Ishikawa (cell line): ENCODE results near the gene PCDHB2.

Experiments used
- EP300 ChIP-seq: IDR thresholded peaks from 2 replicates; pipeline ENCODE4 v1.6.1; 2012; ENCODE audit warnings: borderline replicate concordance
- FOXM1 ChIP-seq: IDR thresholded peaks from 2 replicates; pipeline ENCODE4 v1.6.1; 2012; ENCODE audit warnings: low read depth, borderline replicate concordance
- YY1 ChIP-seq: IDR thresholded peaks from 2 replicates; pipeline ENCODE4 v1.6.1; 2012; ENCODE audit warnings: low read depth

DNA sequence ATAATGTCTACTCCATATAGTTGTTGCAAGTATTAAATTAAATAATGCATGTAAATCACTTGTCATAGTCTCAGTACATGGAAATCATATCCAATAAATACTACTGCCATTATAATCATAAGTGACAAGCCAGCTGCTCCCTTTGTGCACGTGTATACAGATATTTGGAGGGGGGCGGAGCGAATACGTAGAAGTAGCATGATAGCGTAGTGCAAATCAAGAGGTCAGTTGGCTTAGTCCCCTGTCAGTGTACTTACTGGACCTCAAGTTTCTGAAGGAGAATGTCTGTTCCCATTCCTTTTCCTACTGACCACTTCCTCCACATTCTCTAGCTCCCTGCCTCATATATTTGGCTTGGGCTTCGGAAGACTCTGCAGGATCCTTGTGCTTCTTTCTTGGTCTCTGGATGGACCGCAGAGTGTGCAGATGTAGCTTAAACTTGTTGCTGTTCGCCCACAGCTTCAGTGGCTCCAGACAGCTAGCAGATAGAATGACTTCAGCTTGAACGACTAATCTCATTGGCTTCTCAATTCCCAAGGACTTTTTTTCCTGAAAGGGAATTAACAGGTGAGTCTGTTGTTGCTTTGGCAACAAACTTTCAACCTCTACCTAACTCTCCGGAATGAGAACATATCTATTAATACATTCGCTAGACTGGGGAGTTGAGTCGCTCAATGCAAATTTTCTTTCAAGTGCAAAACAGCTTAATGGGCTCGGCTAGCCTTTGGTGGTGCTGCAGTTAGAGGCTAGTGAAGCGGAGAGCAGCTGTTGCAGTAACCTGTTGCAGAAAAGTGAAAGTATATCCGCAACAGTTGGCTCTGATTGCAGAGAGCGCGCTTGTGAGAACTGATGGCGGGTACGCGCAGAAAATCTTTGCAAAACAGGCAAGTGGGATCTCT lies 43.5 kb upstream of the PCDHB2 start, which contains the start of gene PCDHB1:
- TF ChIP-seq EP300 (no peak), YY1 (no peak), FOXM1 (no peak)
